T-helper 17 cell (primary cell): ENCODE results near the gene PCDHB5. TPM values are rescaled to one million over a fixed set of nuclear protein-coding genes. Genes with fewer than 3 reads are reported as not detected.
"Not testable (repeated sequence)": the region's sequence is repeated elsewhere in the genome, so short reads cannot be mapped to it uniquely, and the experiment has no call there.

Experiments used
- ATAC-seq: fragments of 150-1000 bp; cut with Tn5 transposase; 2 replicates; pipeline ENCODE4 v1.10.0; 2021; ENCODE audit warnings: mild to moderate bottlenecking, moderate library complexity
- DNase-seq, 3 donors: peaks; one replicate each; pipeline versions ENCODE4 v3.0.0 to v3.0.0-alpha.2; 2020 to 2021
- H3K9me3 ChIP-seq: one replicate; pipeline ENCODE4 v1.7.0; 2013; ENCODE audit warnings: low read length, mild to moderate bottlenecking; ENCODE audit not compliant: control insufficient read depth, poor library complexity, severe bottlenecking
- H3K27ac Mint-ChIP-seq: one replicate; pipeline ENCODE4 v1.8.0; 2022; ENCODE audit warnings: mild to moderate bottlenecking, moderate library complexity, mixed read lengths
- H3K27me3 Mint-ChIP-seq: one replicate; pipeline ENCODE4 v1.8.0; 2022; ENCODE audit warnings: mixed read lengths
- H3K36me3 Mint-ChIP-seq: one replicate; pipeline ENCODE4 v1.8.0; 2022; ENCODE audit warnings: low read depth, mixed read lengths
- H3K4me1 Mint-ChIP-seq: one replicate; pipeline ENCODE4 v1.8.0; 2022; ENCODE audit warnings: mild to moderate bottlenecking, mixed read lengths
- H3K4me3 Mint-ChIP-seq: one replicate; pipeline ENCODE4 v1.8.0; 2022; ENCODE audit warnings: mild to moderate bottlenecking, moderate library complexity, mixed read lengths
- total RNA-seq, 4 donors: library from RNA in 2 of 4; stranded (reverse) in 2 of 4; gene quantifications; one replicate each; pipeline ENCODE4 v1.2.3 and lab custom pipeline; 2022 to 2026

Gene PCDHB5
- total RNA-seq, 2 donors from 2014 or later, result 0.12 to 0.34 TPM

DNA sequence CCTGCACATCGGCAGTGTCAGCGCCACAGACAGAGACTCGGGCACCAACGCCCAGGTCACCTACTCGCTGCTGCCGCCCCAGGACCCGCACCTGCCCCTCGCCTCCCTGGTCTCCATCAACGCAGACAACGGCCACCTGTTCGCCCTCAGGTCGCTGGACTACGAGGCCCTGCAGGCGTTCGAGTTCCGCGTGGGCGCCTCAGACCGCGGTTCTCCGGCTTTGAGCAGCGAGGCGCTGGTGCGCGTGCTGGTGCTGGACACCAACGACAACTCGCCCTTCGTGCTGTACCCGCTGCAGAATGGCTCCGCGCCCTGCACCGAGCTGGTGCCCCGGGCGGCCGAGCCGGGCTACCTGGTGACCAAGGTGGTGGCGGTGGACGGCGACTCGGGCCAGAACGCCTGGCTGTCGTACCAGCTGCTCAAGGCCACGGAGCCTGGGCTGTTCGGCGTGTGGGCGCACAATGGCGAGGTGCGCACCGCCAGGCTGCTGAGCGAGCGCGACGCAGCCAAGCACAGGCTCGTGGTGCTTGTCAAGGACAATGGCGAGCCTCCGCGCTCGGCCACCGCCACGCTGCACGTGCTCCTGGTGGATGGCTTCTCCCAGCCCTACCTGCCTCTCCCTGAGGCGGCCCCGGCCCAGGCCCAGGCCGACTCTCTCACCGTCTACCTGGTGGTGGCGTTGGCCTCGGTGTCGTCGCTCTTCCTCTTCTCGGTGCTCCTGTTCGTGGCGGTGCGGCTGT, 11.4 kb upstream of the PCDHB5 start:
- not testable (repeated sequence) for ATAC-seq, H3K9me3 ChIP-seq, DNase-seq, H3K36me3 Mint-ChIP-seq, H3K4me1 Mint-ChIP-seq, H3K27ac Mint-ChIP-seq, H3K4me3 Mint-ChIP-seq
- peaks cover 24% of the 10 kb centered on the region for H3K27me3 Mint-ChIP-seq

DNA sequence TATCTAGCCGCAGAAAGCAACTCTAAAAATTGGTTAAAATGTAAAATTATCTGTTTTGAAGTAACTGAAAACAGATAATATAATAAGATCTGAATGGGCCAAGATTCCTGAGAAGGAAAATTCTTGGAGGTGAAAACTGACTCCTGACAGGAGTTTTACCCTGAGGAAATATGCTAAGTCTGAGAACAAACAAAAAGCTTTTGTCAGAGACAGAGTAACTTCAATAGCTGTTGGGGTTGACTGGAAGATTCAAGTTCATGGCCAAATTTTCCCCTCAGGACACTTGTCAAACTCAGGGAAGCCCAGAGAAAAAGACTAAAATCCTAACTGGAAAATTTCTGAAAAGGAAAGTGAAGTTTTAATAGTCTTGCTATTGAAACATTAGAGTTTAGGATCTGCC, 7.7 kb upstream of the PCDHB5 start:
- no peak for DNase-seq
- ATAC-seq, result no peak
- Mint-ChIP-seq H3K4me1 (no peaks in the 10 kb centered on the region), H3K4me3 (no peak overlapping the region), H3K36me3 (no peaks in the 10 kb centered on the region), H3K27ac (no peak overlapping the region), H3K27me3 (peaks cover 10% of the 10 kb centered on the region)
- no peaks in the 10 kb centered on the region for H3K9me3 ChIP-seq

DNA sequence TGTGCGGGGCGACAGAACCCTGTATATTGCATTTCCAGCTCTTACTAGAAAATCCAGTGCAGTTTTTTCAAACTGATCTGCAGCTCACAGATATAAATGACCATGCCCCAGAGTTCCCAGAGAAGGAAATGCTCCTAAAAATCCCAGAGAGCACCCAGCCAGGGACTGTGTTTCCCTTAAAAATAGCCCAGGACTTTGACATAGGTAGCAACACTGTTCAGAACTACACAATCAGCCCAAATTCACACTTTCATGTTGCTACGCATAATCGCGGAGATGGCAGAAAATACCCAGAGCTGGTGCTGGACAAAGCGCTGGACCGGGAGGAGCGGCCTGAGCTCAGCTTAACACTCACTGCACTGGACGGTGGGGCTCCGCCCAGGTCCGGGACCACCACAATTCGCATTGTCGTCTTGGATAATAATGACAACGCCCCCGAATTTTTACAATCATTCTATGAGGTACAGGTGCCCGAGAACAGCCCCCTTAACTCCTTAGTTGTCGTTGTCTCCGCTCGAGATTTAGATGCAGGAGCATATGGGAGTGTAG, 786 bp downstream of the PCDHB5 start:
- H3K27me3 Mint-ChIP-seq, result no peaks in the 10 kb centered on the region
- H3K4me3 Mint-ChIP-seq, result no peak overlapping the region
- H3K9me3 ChIP-seq, result peaks cover 5% of the 10 kb centered on the region
- ATAC-seq (no peak), DNase-seq (no peak)
- H3K27ac Mint-ChIP-seq, result no peak overlapping the region
- H3K4me1 Mint-ChIP-seq, result no peaks in the 10 kb centered on the region
- no peaks in the 10 kb centered on the region for H3K36me3 Mint-ChIP-seq

DNA sequence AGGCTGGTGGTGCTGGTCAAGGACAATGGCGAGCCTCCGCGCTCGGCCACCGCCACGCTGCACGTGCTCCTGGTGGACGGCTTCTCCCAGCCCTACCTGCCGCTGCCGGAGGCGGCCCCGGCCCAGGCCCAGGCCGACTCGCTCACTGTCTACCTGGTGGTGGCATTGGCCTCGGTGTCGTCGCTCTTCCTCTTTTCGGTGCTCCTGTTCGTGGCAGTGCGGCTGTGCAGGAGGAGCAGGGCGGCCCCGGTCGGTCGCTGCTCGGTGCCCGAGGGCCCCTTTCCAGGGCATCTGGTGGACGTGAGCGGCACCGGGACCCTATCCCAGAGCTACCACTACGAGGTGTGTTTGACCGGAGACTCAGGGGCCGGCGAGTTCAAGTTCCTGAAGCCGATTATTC, 2.3 kb downstream of the PCDHB5 start:
- H3K4me3 Mint-ChIP-seq, H3K4me1 Mint-ChIP-seq, H3K9me3 ChIP-seq, H3K27me3 Mint-ChIP-seq, DNase-seq, H3K36me3 Mint-ChIP-seq, ATAC-seq, H3K27ac Mint-ChIP-seq: not testable (repeated sequence)

DNA sequence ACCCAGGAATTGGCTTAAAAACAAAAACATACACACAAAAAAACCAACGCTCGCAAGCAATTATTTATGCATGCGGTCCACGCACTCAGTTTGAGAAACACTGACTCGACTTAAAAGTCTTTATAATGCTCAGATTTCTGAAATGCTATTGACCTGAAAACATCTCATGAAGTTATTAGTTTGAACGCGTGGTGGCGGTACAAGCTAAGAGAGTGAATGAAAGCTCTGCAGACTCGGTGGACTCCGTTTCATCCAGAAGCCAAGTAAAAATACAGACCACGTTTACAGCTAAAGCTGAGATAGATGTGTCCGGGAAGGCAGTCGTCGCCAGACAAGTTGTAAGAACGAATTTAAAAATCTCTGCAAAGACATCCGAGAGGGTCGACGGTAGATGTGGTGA, 14.8 kb downstream of the PCDHB5 start, which contains the start of gene PCDHB6:
PCDHB6 (plus strand) TSS at position 246 of the 400 bp plus-strand sequence. CDS start 201 bp downstream, outside the sequence.
- Mint-ChIP-seq H3K4me3 (no peak within 1 kb of the TSS), H3K27me3 (peaks cover 32% of the 10 kb centered on the region), H3K36me3 (peaks cover 3% of the 10 kb centered on the region), H3K4me1 (no peaks in the 10 kb centered on the region), H3K27ac (no peak within 1 kb of the TSS)
- no peaks in the 10 kb centered on the region for H3K9me3 ChIP-seq
- ATAC-seq, result no peak
- DNase-seq, result no peak

DNA sequence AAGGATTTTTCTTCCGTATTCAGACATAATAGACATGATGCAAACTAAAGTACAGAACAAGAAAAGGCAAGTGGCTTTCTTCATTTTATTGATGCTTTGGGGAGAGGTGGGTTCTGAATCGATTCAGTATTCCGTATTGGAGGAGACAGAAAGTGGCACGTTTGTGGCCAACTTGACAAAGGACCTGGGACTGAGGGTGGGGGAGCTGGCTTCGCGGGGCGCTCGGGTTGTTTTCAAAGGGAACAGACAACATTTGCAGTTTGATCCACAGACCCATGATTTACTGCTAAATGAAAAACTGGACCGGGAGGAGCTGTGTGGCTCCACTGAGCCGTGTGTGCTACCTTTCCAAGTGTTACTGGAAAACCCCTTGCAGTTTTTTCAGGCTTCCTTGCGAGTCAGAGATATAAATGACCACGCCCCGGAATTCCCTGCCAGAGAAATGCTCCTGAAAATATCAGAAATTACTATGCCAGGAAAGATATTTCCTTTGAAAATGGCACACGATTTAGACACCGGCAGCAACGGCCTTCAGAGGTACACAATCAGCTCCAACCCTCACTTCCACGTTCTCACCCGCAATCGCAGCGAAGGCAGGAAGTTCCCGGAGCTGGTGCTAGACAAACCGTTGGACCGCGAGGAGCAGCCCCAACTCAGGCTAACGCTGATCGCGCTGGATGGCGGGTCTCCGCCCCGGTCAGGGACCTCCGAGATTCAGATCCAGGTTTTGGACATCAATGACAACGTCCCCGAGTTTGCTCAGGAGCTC, 15.4 kb downstream of the PCDHB5 start:
- no peak overlapping the region for H3K4me3 Mint-ChIP-seq
- no peak for DNase-seq
- no peak overlapping the region for H3K27ac Mint-ChIP-seq
- H3K9me3 ChIP-seq, result no peaks in the 10 kb centered on the region
- ATAC-seq, result no peak
- peaks cover 3% of the 10 kb centered on the region for H3K36me3 Mint-ChIP-seq
- H3K4me1 Mint-ChIP-seq, result no peaks in the 10 kb centered on the region
- peaks cover 26% of the 10 kb centered on the region for H3K27me3 Mint-ChIP-seq

DNA sequence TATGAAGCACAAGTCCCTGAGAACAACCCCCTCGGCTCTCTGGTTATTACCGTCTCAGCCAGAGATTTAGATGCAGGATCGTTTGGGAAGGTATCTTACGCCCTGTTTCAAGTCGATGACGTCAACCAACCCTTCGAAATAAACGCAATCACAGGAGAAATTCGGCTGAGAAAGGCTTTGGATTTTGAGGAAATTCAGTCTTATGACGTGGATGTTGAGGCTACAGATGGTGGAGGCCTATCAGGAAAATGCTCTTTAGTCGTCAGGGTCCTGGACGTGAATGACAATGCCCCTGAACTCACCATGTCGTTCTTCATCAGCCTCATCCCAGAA, 16.0 kb downstream of the PCDHB5 start:
- no peak overlapping the region for H3K4me3 Mint-ChIP-seq
- H3K36me3 Mint-ChIP-seq, result peaks cover 3% of the 10 kb centered on the region
- DNase-seq, result no peak
- peaks cover 26% of the 10 kb centered on the region for H3K27me3 Mint-ChIP-seq
- no peak for ATAC-seq
- no peak overlapping the region for H3K27ac Mint-ChIP-seq
- H3K4me1 Mint-ChIP-seq, result no peaks in the 10 kb centered on the region
- no peaks in the 10 kb centered on the region for H3K9me3 ChIP-seq

DNA sequence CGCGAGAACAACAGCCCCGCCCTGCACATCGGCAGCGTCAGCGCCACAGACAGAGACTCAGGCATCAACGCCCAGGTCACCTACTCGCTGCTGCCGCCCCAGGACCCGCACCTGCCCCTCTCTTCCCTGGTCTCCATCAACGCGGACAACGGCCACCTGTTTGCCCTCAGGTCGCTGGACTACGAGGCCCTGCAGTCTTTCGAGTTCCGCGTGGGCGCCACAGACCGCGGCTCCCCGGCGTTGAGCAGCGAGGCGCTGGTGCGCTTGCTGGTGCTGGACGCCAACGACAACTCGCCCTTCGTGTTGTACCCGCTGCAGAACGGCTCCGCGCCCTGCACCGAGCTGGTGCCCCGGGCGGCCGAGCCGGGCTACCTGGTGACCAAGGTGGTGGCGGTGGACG, 16.6 kb downstream of the PCDHB5 start:
- H3K4me1 Mint-ChIP-seq, result not testable (repeated sequence)
- H3K27me3 Mint-ChIP-seq, result peaks cover 30% of the 10 kb centered on the region

DNA sequence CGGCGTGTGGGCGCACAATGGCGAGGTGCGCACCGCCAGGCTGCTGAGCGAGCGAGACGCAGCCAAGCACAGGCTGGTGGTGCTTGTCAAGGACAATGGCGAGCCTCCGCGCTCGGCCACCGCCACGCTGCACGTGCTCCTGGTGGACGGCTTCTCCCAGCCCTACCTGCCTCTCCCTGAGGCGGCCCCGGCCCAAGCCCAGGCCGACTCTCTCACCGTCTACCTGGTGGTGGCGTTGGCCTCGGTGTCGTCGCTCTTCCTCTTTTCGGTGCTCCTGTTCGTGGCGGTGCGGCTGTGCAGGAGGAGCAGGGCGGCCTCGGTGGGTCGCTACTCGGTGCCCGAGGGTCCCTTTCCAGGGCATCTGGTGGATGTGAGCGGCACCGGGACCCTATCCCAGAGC, 17.1 kb downstream of the PCDHB5 start:
- H3K27me3 Mint-ChIP-seq, result peaks cover 33% of the 10 kb centered on the region
- not testable (repeated sequence) for H3K9me3 ChIP-seq, DNase-seq, H3K27ac Mint-ChIP-seq, H3K36me3 Mint-ChIP-seq, ATAC-seq, H3K4me1 Mint-ChIP-seq, H3K4me3 Mint-ChIP-seq

More for the DNA sequence above, 16.6 kb downstream of the PCDHB5 start:
- not testable (repeated sequence) for H3K4me3 Mint-ChIP-seq, H3K36me3 Mint-ChIP-seq, H3K27ac Mint-ChIP-seq, DNase-seq, ATAC-seq, H3K9me3 ChIP-seq

DNA sequence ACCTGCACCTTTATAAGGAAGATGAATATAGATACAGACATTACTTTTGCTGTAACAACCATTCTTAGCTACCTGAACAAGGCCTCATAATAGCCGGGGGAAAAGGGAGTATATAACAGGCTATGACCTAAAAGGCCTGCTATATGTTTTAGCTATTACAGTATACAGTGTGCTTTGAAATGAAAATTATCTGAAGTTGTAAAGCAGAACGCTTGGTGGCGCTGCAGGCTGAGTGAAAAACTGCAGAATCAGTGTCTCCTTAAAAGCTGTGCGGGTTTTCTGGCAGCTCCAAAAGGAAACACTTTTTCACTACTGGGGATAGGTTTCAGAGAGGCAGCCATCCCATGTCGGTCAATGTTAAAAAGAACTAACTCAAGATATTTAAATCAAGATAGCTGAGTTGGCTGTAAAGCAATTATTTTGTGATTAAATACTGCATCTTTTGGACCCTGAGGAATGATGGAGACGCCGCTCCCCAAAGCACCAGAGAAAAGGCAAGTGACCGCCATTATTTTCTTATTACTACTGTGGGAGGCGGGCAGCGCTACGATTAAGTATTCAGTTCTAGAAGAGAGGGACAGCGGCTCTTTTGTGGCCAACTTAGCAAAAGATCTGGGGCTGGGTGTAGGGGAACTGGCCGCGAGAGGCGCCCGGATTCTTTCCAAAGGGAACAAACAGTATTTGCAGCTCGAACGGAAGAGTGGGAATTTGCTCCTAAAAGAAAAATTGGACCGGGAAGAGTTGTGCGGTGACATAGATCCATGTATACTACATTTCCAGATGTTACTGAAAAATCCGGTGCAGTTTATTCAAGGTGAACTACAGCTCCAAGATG, 20.8 kb downstream of the PCDHB5 start:
- no peak for ATAC-seq
- H3K27ac Mint-ChIP-seq, result no peak overlapping the region

DNA sequence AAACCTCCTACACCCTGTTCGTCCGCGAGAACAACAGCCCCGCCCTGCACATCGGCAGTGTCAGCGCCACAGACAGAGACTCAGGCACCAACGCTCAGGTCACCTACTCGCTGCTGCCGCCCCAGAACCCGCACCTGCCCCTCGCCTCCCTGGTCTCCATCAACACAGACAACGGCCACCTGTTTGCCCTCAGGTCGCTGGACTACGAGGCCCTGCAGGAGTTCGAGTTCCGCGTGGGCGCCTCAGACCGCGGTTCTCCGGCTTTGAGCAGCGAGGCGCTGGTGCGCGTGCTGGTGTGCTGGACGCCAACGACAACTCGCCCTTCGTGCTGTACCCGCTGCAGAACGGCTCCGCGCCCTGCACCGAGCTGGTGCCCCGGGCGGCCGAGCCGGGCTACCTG, 22.4 kb downstream of the PCDHB5 start:
- H3K27ac Mint-ChIP-seq, DNase-seq, H3K9me3 ChIP-seq, H3K36me3 Mint-ChIP-seq, H3K4me3 Mint-ChIP-seq, H3K4me1 Mint-ChIP-seq, ATAC-seq: not testable (repeated sequence)
- H3K27me3 Mint-ChIP-seq, result peaks cover 31% of the 10 kb centered on the region

More for the DNA sequence above, 20.8 kb downstream of the PCDHB5 start:
- Mint-ChIP-seq H3K36me3 (peaks cover 3% of the 10 kb centered on the region), H3K4me3 (no peak overlapping the region), H3K27me3 (peaks cover 29% of the 10 kb centered on the region), H3K4me1 (no peaks in the 10 kb centered on the region)
- DNase-seq, result no peak
- H3K9me3 ChIP-seq, result no peaks in the 10 kb centered on the region

DNA sequence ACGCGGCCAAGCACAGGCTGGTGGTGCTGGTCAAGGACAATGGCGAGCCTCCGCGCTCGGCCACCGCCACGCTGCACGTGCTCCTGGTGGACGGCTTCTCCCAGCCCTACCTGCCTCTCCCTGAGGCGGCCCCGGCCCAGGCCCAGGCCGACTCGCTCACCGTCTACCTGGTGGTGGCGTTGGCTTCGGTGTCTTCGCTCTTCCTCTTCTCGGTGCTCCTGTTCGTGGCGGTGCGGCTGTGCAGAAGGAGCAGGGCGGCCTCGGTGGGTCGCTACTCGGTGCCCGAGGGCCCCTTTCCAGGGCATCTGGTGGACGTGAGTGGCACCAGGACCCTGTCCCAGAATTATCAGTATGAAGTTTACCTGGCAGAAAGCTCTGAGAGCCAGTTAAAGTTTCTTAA, 22.9 kb downstream of the PCDHB5 start:
- H3K9me3 ChIP-seq, H3K4me3 Mint-ChIP-seq, H3K4me1 Mint-ChIP-seq, H3K27ac Mint-ChIP-seq, H3K36me3 Mint-ChIP-seq, DNase-seq, ATAC-seq: not testable (repeated sequence)
- peaks cover 29% of the 10 kb centered on the region for H3K27me3 Mint-ChIP-seq
